RWPE2 (cell line): ENCODE measurements around the gene SOX14.

Experiments
- ATAC-seq: fragments of 200-7000 bp; cut with Tn5 transposase; 3 replicates; pipeline ENCODE4 v1.9.1; 2021; ENCODE audit warnings: low read depth
- DNase-seq: peaks from one replicate; pipeline ENCODE4 v3.0.0-alpha.2; 2020; ENCODE audit warnings: low spot score
- H3K27ac ChIP-seq: fragments of 450-650 bp; 2 replicates; pipeline ENCODE4 v1.5.1; 2017; ENCODE audit warnings: mild to moderate bottlenecking; ENCODE audit not compliant: poor library complexity, severe bottlenecking
- H3K27me3 ChIP-seq: fragments of 250-450 bp; sonication (Bioruptor Pico); 2 replicates; pipeline ENCODE4 v1.5.1; 2021; ENCODE audit warnings: mild to moderate bottlenecking, moderate library complexity; ENCODE audit not compliant: insufficient read depth, poor library complexity, severe bottlenecking
- H3K36me3 ChIP-seq: fragments of 250-450 bp; sonication (Bioruptor Pico); 2 replicates; pipeline ENCODE4 v1.5.1; 2020; ENCODE audit warnings: low read depth, mild to moderate bottlenecking, moderate library complexity
- H3K4me1 ChIP-seq: fragments of 250-450 bp; sonication (Bioruptor Pico); 2 replicates; pipeline ENCODE4 v1.5.1; 2021; ENCODE audit warnings: mild to moderate bottlenecking, moderate library complexity; ENCODE audit not compliant: insufficient read depth, poor library complexity, severe bottlenecking
- H3K4me3 ChIP-seq: fragments of 250-450 bp; sonication (Bioruptor Pico); 2 replicates; pipeline ENCODE4 v1.5.1; 2021; ENCODE audit warnings: mild to moderate bottlenecking, moderate library complexity; ENCODE audit not compliant: severe bottlenecking
- H3K9me3 ChIP-seq: fragments of 250-450 bp; sonication (Bioruptor Pico); 2 replicates; pipeline ENCODE4 v1.5.1; 2021; ENCODE audit warnings: mild to moderate bottlenecking, moderate library complexity; ENCODE audit not compliant: severe bottlenecking
- CTCF ChIP-seq: fragments of 450-650 bp; IDR thresholded peaks from one replicate; pipeline ENCODE4 v1.5.1; 2017; ENCODE audit warnings: mild to moderate bottlenecking, moderate library complexity; ENCODE audit not compliant: poor library complexity, severe bottlenecking

Gene SOX14

DNA sequence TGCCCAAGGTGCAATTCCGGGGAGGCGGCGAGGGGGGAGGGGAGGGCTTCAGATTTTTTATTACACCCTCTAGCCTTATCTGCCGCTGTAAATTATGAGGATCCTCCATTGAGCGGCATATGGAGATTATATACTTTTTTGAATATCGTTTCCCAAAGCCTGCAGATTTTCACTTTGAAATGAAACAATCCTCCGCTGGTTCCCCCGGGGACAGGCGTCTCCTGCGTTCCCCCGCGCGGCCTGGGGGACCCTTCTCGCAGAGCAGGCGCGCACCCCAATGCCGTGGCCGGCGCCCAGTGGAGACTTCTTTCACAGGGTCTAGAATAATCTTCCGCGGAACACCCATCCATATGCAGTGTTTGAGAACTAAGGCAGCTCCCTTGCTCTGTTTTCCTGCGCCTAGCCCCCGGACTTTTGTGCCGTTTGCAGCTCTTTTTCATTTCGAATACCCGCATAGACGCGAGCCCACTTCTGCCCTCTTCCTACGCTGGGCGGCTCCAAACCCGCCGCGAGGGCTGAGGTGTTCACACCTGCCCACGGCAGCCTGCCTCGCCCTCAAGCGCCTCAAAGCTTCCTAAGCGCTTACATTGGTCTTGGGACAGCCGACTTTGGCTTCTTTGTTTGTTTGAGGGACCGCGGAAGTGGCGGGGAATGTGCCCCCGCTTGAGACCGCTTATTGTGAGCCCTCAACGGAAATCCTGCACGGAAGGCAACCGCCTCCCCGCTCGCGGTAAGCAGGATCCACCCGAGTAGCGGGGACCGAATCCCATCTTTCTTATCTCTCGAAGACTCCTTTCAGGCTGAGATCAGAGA, 7.5 kb downstream of the SOX14 start:
- no peak overlapping the region for H3K4me3 ChIP-seq
- DNase-seq = no peak
- no peak overlapping the region for H3K27ac ChIP-seq
- H3K4me1 ChIP-seq = no peaks in the 10 kb centered on the region
- peaks cover 100% of the 10 kb centered on the region for H3K27me3 ChIP-seq
- no peaks in the 10 kb centered on the region for H3K36me3 ChIP-seq
- no peak for TF ChIP-seq CTCF
- no peaks in the 10 kb centered on the region for H3K9me3 ChIP-seq
- no peak for ATAC-seq

DNA sequence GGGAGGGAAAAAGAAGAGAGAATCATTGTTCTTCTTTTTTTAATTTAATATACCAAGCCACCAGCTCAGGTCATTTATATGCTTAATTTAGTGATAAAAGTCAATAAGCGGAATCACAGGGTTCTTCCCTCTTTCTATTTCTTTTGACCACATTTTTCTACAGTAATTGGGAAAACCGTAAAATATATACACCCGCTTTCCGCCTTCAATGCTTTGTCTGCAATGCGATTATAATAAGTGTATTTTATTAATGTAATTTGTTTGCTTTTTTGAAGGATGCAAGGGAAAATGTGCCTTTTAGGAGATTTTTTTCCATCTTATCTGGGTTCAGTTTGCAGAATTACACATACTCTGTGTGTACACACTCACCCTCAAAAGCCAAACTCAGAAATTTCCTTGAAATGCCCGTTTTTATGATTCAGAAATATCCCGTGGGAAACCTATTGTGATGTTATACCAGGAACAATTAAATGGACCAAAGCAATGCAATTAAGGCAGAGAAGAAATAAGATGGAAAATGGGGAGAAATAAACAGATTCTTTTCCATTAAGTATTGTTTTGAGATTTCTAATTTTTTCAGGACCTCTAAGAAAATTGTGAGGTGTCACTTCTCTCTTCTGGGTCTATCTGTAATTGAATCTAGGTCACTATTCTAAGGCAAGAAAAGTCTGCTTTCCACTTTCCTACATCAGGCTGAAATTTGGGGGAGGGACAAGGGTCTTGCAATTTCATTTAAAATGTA, 8.3 kb downstream of the SOX14 start:
- ATAC-seq (no peak), DNase-seq (no peak)
- no peak overlapping the region for H3K4me3 ChIP-seq
- no peak for TF ChIP-seq CTCF
- no peaks in the 10 kb centered on the region for H3K36me3 ChIP-seq
- no peaks in the 10 kb centered on the region for H3K4me1 ChIP-seq
- H3K9me3 ChIP-seq = no peaks in the 10 kb centered on the region
- no peak overlapping the region for H3K27ac ChIP-seq
- peaks cover 96% of the 10 kb centered on the region for H3K27me3 ChIP-seq

DNA sequence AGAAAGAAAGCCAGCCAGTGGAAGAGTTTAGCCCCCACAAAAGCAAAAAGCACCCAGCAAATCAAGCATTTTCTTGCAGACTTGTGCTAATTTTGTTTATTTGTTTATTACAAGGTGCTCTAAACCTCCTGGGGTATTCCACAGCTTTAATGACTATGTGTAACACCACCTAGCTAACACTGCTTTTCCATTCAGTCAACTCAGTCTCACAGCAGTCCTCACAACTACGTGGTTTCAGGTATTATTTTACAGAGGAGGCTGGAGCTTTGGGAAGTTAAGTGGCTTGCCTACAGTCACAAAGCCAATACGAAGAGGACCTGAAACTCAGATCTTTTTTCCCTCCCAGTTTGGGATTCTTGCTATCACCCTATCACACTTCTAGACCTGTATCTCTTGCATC, 14.8 kb downstream of the SOX14 start:
- peaks cover 33% of the 10 kb centered on the region for H3K27me3 ChIP-seq
- TF ChIP-seq CTCF = no peak
- no peak overlapping the region for H3K4me3 ChIP-seq
- H3K9me3 ChIP-seq = no peaks in the 10 kb centered on the region
- ATAC-seq = no peak
- DNase-seq = no peak
- no peaks in the 10 kb centered on the region for H3K36me3 ChIP-seq
- H3K27ac ChIP-seq = no peak overlapping the region
- no peaks in the 10 kb centered on the region for H3K4me1 ChIP-seq

DNA sequence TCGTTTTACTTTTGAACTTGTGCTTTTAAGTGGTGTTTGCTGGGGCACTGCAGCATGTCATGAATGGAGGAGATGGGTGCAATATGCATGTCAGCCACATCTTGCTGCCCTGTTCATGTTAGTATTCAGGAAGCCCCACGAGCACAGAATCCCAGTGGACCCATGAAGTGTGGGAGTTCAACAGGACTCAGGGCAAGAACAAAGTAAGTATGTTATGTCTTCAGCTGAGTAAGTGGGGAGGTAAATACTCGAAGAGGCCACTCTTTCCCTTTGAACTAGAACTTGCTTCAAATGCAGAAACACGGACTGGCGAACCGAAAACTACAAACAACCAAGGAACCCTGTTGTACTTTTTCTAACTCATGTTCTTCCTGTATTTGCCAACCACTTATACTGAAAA, 23.4 kb downstream of the SOX14 start:
- DNase-seq (no peak), ATAC-seq (no peak)
- Histone ChIP-seq H3K36me3 (no peaks in the 10 kb centered on the region), H3K4me3 (no peak overlapping the region), H3K4me1 (no peaks in the 10 kb centered on the region), H3K27ac (no peak overlapping the region), H3K9me3 (no peaks in the 10 kb centered on the region), H3K27me3 (peaks cover 11% of the 10 kb centered on the region)
- no peak for TF ChIP-seq CTCF
